ENCODE measurements around the gene SMTNL1.

Gene SMTNL1

DNA sequence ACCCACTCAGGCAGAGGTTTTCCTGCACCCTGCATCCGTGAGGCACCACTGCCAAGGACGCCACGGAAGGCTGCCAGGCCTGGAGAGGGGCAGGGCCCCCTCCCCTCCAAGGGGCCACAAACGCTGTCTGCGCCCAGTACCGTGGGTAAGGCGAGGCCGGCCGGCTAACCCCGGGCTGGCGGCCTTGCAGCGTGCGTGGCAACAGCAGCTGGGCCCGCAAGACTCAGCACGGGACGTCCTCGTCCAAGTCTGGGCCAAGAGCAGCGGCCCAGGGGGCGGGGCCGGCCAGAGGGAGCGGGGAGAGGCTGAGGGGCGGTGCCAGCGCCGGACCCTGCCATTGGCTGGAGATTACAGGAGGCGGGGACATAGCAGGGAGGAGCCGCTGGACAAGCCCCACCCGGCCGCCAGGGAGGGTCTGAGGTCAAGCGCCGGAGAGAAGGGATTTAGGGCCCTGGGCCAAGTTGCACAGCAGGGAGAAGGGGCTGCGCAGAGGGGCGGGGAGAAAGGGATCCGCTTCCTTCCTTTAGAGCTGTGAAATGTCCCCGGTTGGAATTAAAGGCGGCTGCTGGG, 37.9 kb upstream of the SMTNL1 start:
- Histone ChIP-seq H3K27ac (ENCODE audit: low read length) (no peak overlapping the region), H3K36me3 (ENCODE audit: control insufficient read depth in 1 of 2, insufficient read depth in 2 of 2, low read length in 2 of 2) (peaks cover 0 to 5% of the 10 kb centered on the region in 2 donors), H3K4me3 (ENCODE audit: low read depth in 1 of 2, low read length in 2 of 2) (peak overlapping the region; percentile 34 to 41), H3K27me3 (ENCODE audit: low read depth, low read length) (no peaks in the 10 kb centered on the region), H3K9me3 (ENCODE audit: control insufficient read depth in 1 of 2, low read length in 2 of 2) (no peaks in the 10 kb centered on the region), H3K4me1 (ENCODE audit: control insufficient read depth in 1 of 2, insufficient read depth in 2 of 2, low read length in 2 of 2) (peaks cover 3 to 7% of the 10 kb centered on the region in 2 donors)

DNA sequence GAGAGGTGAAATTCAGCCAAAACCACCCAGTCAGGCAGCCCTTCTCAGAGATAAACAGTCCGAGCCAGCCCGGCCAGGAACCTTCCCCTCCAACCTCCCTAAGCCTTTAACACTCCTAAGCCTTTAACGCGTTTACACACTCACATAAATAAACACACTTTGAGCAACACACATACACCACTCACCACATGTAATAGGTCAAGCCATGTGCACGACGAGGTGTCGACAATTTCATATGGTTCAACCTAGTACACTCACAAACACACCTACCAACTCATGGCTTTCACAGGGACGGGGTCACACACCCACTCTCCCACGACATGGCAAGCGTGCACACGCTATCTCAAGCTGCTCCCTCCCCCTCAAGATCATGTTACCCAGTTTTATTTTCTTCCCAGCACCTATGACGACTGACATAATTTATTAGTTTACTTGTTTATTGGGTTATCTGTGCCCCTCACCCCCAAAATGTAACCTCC, 37.4 kb upstream of the SMTNL1 start:
- Histone ChIP-seq H3K27ac (ENCODE audit: low read length) (no peak overlapping the region), H3K36me3 (ENCODE audit: control insufficient read depth in 1 of 2, insufficient read depth in 2 of 2, low read length in 2 of 2) (peaks cover 0 to 5% of the 10 kb centered on the region in 2 donors), H3K27me3 (ENCODE audit: low read depth, low read length) (no peaks in the 10 kb centered on the region), H3K4me3 (ENCODE audit: low read depth in 1 of 2, low read length in 2 of 2) (peak overlapping the region; percentile 34 to 41), H3K4me1 (ENCODE audit: control insufficient read depth in 1 of 2, insufficient read depth in 2 of 2, low read length in 2 of 2) (peaks cover 3 to 7% of the 10 kb centered on the region in 2 donors), H3K9me3 (ENCODE audit: control insufficient read depth in 1 of 2, low read length in 2 of 2) (no peaks in the 10 kb centered on the region)

DNA sequence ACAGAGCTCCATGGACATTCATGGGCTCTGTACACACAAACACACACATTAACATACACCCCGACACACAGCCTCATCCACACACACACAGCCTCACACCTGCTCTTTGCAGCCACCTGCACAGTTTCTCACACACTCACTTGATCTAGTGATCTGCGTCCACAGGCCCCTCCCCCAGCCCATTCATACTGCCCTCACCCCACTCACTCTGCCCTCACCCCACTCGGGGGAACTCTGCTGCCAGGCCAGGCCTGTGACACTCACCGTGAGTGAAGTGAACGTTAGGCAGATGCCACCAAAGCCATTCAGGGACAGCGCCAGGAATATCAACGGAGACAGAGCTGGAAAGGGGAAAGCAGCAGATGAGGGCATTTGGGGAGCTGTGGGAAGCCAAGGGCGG, 36.9 kb upstream of the SMTNL1 start:
- H3K36me3 ChIP-seq (ENCODE audit: control insufficient read depth in 1 of 2, insufficient read depth in 2 of 2, low read length in 2 of 2): peaks cover 0 to 5% of the 10 kb centered on the region in 2 donors
- peaks cover 3 to 7% of the 10 kb centered on the region in 2 donors for H3K4me1 ChIP-seq (ENCODE audit: control insufficient read depth in 1 of 2, insufficient read depth in 2 of 2, low read length in 2 of 2)
- H3K9me3 ChIP-seq (ENCODE audit: control insufficient read depth in 1 of 2, low read length in 2 of 2): no peaks in the 10 kb centered on the region
- H3K27ac ChIP-seq (ENCODE audit: low read length): no peak overlapping the region
- H3K4me3 ChIP-seq (ENCODE audit: low read depth in 1 of 2, low read length in 2 of 2): no peak overlapping the region
- H3K27me3 ChIP-seq (ENCODE audit: low read depth, low read length): no peaks in the 10 kb centered on the region

DNA sequence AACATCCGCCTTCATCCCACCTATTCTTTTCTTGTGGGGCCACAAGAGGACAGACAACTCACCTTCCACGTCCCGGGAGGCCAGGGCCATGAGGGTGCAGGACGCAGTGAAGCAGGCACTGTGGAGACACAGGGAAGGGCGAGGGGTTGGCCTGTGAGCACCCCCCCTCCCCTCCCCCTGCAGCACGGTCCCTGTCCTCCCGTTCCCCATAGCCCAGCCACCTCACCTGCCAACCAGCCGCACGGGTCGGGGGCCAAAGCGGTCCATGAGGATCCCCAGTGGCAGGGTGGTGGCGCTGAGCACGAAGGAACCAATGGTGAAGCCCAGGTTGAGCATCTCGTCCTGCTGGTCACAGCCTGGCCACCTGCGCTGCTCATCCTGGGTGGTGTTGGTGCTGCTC, 36.5 kb upstream of the SMTNL1 start:
- H3K27ac ChIP-seq (ENCODE audit: low read length): no peak overlapping the region
- peaks cover 3 to 7% of the 10 kb centered on the region in 2 donors for H3K4me1 ChIP-seq (ENCODE audit: control insufficient read depth in 1 of 2, insufficient read depth in 2 of 2, low read length in 2 of 2)
- no peak overlapping the region for H3K4me3 ChIP-seq (ENCODE audit: low read depth in 1 of 2, low read length in 2 of 2)
- no peaks in the 10 kb centered on the region for H3K27me3 ChIP-seq (ENCODE audit: low read depth, low read length)
- H3K36me3 ChIP-seq (ENCODE audit: control insufficient read depth in 1 of 2, insufficient read depth in 2 of 2, low read length in 2 of 2): peaks cover 0 to 2% of the 10 kb centered on the region in 2 donors
- no peaks in the 10 kb centered on the region for H3K9me3 ChIP-seq (ENCODE audit: control insufficient read depth in 1 of 2, low read length in 2 of 2)

DNA sequence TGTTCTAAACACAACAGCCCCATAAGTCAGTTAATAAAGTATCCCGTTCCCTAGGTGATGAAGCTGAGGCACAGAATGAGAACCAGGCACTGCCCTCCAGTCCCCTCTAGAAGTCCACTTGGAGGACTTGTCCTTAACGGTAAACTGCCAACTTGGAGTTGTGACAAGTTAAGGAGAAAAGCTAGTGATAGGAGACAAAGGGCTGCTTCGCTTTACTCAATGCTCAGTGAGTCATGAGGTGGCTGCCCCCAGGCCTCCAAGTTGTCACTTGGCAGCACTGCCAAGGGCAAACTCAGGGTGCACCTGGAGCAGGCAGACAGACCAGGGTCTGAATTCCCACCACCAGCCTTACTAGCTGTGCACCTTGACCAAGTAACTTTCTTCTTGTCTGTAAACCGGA, 35.4 kb upstream of the SMTNL1 start:
- Histone ChIP-seq H3K27ac (ENCODE audit: low read length) (no peak overlapping the region), H3K4me3 (ENCODE audit: low read depth in 1 of 2, low read length in 2 of 2) (no peak overlapping the region), H3K9me3 (ENCODE audit: control insufficient read depth in 1 of 2, low read length in 2 of 2) (no peaks in the 10 kb centered on the region), H3K27me3 (ENCODE audit: low read depth, low read length) (no peaks in the 10 kb centered on the region), H3K36me3 (ENCODE audit: control insufficient read depth in 1 of 2, insufficient read depth in 2 of 2, low read length in 2 of 2) (no peaks in the 10 kb centered on the region), H3K4me1 (ENCODE audit: control insufficient read depth in 1 of 2, insufficient read depth in 2 of 2, low read length in 2 of 2) (peaks cover 3 to 7% of the 10 kb centered on the region in 2 donors)

DNA sequence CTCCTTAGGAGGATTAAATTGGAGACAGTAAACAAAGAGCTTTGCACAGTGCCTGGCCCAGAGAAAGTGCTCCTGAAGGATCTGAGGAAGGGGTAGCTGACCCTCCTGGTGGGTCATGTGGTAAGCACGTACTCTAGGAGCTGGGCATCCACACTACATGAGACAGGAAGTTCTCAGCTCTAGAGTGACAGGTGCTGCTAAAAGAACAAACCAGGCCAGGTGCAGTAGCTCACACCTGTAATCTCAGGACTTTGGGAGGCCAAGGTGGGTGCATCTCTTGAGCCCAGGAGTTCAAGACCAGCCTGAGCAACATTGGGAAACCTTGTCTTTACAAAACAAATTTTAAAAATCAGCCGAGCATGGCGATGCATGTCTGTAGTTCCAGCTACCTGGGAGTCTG, 35.0 kb upstream of the SMTNL1 start:
- Histone ChIP-seq H3K27me3 (ENCODE audit: low read depth, low read length) (no peaks in the 10 kb centered on the region), H3K4me3 (ENCODE audit: low read depth in 1 of 2, low read length in 2 of 2) (no peak overlapping the region), H3K9me3 (ENCODE audit: control insufficient read depth in 1 of 2, low read length in 2 of 2) (no peaks in the 10 kb centered on the region), H3K4me1 (ENCODE audit: control insufficient read depth in 1 of 2, insufficient read depth in 2 of 2, low read length in 2 of 2) (peaks cover 3 to 7% of the 10 kb centered on the region in 2 donors), H3K36me3 (ENCODE audit: control insufficient read depth in 1 of 2, insufficient read depth in 2 of 2, low read length in 2 of 2) (no peaks in the 10 kb centered on the region), H3K27ac (ENCODE audit: low read length) (no peak overlapping the region)

DNA sequence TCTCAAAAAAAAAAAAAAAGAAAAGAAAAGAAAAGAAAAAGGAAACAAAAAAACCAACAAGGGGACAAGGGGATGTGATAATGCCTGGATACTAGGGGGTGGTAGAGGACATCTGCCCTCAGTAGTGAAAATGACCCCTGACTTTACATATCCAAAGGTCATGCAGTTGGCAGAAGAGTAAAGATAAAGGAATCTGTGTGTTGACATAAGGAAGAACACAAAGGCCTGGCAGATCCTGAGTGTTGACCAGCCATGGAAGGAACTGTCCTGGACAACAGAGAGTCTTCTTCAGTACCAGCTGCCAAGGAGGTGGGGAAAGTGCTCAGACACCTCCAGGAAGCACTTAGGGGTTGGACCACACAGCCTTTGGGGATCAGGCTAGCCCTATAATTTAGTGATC, 34.5 kb upstream of the SMTNL1 start:
- Histone ChIP-seq H3K4me1 (ENCODE audit: control insufficient read depth in 1 of 2, insufficient read depth in 2 of 2, low read length in 2 of 2) (peaks cover 3 to 7% of the 10 kb centered on the region in 2 donors), H3K27ac (ENCODE audit: low read length) (no peak overlapping the region), H3K9me3 (ENCODE audit: control insufficient read depth in 1 of 2, low read length in 2 of 2) (no peaks in the 10 kb centered on the region), H3K36me3 (ENCODE audit: control insufficient read depth in 1 of 2, insufficient read depth in 2 of 2, low read length in 2 of 2) (no peaks in the 10 kb centered on the region), H3K4me3 (ENCODE audit: low read depth in 1 of 2, low read length in 2 of 2) (no peak overlapping the region), H3K27me3 (ENCODE audit: low read depth, low read length) (no peaks in the 10 kb centered on the region)

DNA sequence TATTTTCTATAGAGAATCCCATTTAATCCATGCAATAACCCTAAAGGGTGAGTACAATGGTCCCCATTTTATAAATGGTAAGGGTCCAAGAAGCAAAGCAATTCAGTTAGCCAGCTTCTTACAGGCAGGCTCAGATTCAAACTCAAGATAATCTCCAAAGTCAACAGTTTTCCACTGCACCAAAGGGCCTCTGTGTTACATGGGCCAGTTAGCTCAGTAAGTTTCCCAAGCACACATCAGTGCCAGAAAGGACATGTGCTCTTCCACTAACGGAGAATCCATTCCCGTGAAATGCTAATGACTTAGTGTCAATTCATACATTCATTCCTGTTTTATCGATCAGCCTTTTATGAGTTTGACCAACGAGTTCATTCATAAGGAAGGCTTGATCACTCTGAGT, 32.9 kb upstream of the SMTNL1 start:
- peaks cover 0 to under 1% of the 10 kb centered on the region in 2 donors for H3K4me1 ChIP-seq (ENCODE audit: control insufficient read depth in 1 of 2, insufficient read depth in 2 of 2, low read length in 2 of 2)
- no peaks in the 10 kb centered on the region for H3K36me3 ChIP-seq (ENCODE audit: control insufficient read depth in 1 of 2, insufficient read depth in 2 of 2, low read length in 2 of 2)
- no peak overlapping the region for H3K4me3 ChIP-seq (ENCODE audit: low read depth in 1 of 2, low read length in 2 of 2)
- H3K27ac ChIP-seq (ENCODE audit: low read length): no peak overlapping the region
- no peaks in the 10 kb centered on the region for H3K27me3 ChIP-seq (ENCODE audit: low read depth, low read length)
- H3K9me3 ChIP-seq (ENCODE audit: control insufficient read depth in 1 of 2, low read length in 2 of 2): no peaks in the 10 kb centered on the region

DNA sequence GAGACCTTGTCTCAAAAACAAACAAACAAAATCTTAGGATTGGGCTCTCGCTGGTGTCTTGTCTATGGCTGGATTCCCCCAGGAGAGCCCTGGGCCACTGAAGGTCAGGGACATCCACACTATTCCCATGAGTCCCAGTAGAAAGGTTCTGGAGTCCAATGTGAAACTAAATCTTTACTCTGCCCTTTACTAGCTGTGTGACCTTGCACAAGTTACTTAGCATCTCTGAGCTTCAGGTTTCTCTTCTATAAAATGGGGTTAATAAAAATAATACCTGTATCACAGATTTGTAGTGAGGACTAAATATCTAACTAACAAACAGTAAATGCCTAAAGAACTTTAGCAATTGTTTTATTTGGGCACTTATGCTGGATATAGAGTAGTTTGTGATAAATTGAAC, 30.9 kb upstream of the SMTNL1 start:
- Histone ChIP-seq H3K27me3 (ENCODE audit: low read depth, low read length) (no peaks in the 10 kb centered on the region), H3K4me3 (ENCODE audit: low read depth in 1 of 2, low read length in 2 of 2) (no peak overlapping the region), H3K27ac (ENCODE audit: low read length) (no peak overlapping the region), H3K4me1 (ENCODE audit: control insufficient read depth in 1 of 2, insufficient read depth in 2 of 2, low read length in 2 of 2) (no peaks in the 10 kb centered on the region), H3K36me3 (ENCODE audit: control insufficient read depth in 1 of 2, insufficient read depth in 2 of 2, low read length in 2 of 2) (no peaks in the 10 kb centered on the region), H3K9me3 (ENCODE audit: control insufficient read depth in 1 of 2, low read length in 2 of 2) (no peaks in the 10 kb centered on the region)

DNA sequence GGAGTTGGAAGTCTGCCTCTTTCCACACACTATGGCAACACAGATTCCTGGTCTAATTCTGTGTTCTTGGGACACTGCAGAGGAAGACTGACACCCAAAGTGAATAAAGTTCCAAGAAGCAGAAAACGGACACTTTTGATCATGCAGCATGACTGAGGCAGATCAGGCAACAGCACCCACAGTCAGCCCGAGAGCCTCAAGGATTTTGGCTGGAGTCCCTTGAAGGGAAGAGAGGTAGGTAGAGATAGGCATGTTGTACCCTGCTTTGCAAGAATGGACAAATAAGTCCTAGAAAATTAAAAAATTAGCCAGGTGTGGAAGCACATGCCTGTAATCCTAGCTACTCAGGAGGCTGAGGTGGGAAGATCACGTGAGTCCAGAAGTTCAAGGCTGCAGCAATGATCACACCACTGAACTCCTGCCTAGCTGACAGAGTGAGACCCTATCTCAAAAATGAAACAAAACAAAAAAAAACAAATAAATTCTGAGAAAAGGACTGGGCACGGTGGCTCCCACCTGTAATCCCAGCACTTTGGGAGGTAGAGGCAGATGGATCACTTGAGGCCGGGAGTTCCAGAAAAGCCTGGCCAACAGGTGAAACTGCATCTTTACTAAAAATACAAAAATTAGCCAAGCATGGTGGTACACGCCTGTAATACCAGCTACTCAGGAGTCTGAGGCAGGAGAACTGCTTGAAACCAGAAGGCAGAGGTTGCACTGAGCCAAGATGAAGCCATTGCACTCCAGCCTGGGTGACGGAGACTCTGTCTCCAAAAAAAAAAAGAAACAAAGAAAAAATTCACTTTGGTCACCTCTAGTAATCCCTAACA, 28.8 kb upstream of the SMTNL1 start:
- H3K36me3 ChIP-seq (ENCODE audit: control insufficient read depth in 1 of 2, insufficient read depth in 2 of 2, low read length in 2 of 2): no peaks in the 10 kb centered on the region
- no peak overlapping the region for H3K27ac ChIP-seq (ENCODE audit: low read length)
- peaks cover 0 to 6% of the 10 kb centered on the region in 2 donors for H3K4me1 ChIP-seq (ENCODE audit: control insufficient read depth in 1 of 2, insufficient read depth in 2 of 2, low read length in 2 of 2)
- H3K27me3 ChIP-seq (ENCODE audit: low read depth, low read length): no peaks in the 10 kb centered on the region
- H3K9me3 ChIP-seq (ENCODE audit: control insufficient read depth in 1 of 2, low read length in 2 of 2): no peaks in the 10 kb centered on the region
- H3K4me3 ChIP-seq (ENCODE audit: low read depth in 1 of 2, low read length in 2 of 2): no peak overlapping the region

DNA sequence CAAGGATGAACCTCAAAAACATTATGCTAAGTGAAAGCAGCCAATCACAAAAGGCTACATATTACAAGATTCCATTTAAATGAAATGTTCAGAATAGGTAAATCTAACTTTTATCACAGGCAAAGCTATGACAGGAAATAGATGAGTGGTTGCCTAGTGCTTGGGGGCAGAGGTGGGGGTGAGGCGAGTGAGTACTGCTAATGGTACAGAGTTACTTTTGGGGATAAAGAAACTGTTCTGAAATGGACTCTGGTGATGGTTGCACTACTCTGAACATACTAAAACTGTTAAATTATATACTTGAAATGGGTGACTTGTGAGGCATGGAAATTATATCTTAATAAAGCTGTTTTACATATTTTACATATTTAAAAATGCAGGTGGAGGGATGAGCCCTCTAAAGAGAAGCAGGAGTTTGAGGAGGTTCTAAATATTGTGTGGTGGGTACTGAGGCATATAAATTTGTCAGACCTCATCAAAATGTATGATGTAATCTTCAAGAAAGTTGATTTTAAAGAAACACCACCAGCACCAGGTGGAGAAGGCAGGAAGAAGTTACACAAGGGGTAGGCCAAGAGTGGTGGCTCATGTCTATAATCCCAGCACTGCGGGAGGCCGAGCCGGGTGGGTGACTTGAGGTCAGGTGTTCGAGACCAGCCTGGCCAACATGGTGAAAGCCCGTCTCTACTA, 25.5 kb upstream of the SMTNL1 start:
- H3K4me1 ChIP-seq (ENCODE audit: control insufficient read depth in 1 of 2, insufficient read depth in 2 of 2, low read length in 2 of 2): peaks cover 0 to 25% of the 10 kb centered on the region in 2 donors
- no peaks in the 10 kb centered on the region for H3K36me3 ChIP-seq (ENCODE audit: control insufficient read depth in 1 of 2, insufficient read depth in 2 of 2, low read length in 2 of 2)
- H3K4me3 ChIP-seq (ENCODE audit: low read depth in 1 of 2, low read length in 2 of 2): no peak overlapping the region
- no peaks in the 10 kb centered on the region for H3K27me3 ChIP-seq (ENCODE audit: low read depth, low read length)
- H3K27ac ChIP-seq (ENCODE audit: low read length): no peak overlapping the region
- no peaks in the 10 kb centered on the region for H3K9me3 ChIP-seq (ENCODE audit: control insufficient read depth in 1 of 2, low read length in 2 of 2)

All from muscle layer of duodenum (tissue), 2 donors.